CD4-positive, alpha-beta T cell treated with Interleukin-6 at 100 ng/mL for 8 hours (primary cell): ENCODE measurements around the gene MSH3.

Experiments
- DNase-seq: peaks from one replicate; pipeline ENCODE4 v3.0.0-alpha.2; 2020; ENCODE audit warnings: mixed read lengths, low spot score

The MSH3 gene

GRCh38 chr5:80654391-80655230 lies at the start of gene MSH3, which contains the start of gene DHFR:
TSS of gene MSH3 (plus strand) at chr5:80654652. CDS start at chr5:80654728, 76 bp downstream.
TSS of gene DHFR (minus strand) at chr5:80654983. CDS start at chr5:80654489, 494 bp downstream.
- peak; percentile 94 for DNase-seq

- DNase-seq = no peak
These were observed 47.1 kb upstream of the MSH3 start for GRCh38 chr5:80607343-80607742.

- DNase-seq = no peak
These were observed 46.6 kb upstream of the MSH3 start for GRCh38 chr5:80607832-80608231.

- DNase-seq = no peak
These were observed 45.7 kb upstream of the MSH3 start for GRCh38 chr5:80608731-80609130.

GRCh38 chr5:80609692-80610091 lies 44.8 kb upstream of the MSH3 start:
- no peak for DNase-seq

GRCh38 chr5:80615266-80615914 lies 39.1 kb upstream of the MSH3 start:
- DNase-seq = no peak

GRCh38 chr5:80618438-80618837 lies 36.0 kb upstream of the MSH3 start:
- no peak for DNase-seq

GRCh38 chr5:80619086-80619485 lies 35.4 kb upstream of the MSH3 start:
- no peak for DNase-seq

GRCh38 chr5:80620211-80620610 lies 34.2 kb upstream of the MSH3 start:
- no peak for DNase-seq

- no peak for DNase-seq
These were observed 31.7 kb upstream of the MSH3 start for GRCh38 chr5:80622756-80623155.

- DNase-seq = no peak
These were observed 30.5 kb upstream of the MSH3 start for GRCh38 chr5:80623999-80624398.

- DNase-seq = no peak
These were observed 29.2 kb upstream of the MSH3 start for GRCh38 chr5:80625230-80625629.

GRCh38 chr5:80629281-80629680 lies 25.2 kb upstream of the MSH3 start:
- no peak for DNase-seq

GRCh38 chr5:80631278-80632259 lies 22.9 kb upstream of the MSH3 start:
- no peak for DNase-seq

- no peak for DNase-seq
These were observed 21.8 kb upstream of the MSH3 start for GRCh38 chr5:80632700-80633099.

- DNase-seq = no peak
These were observed 20.3 kb upstream of the MSH3 start for GRCh38 chr5:80634193-80634592.

- no peak for DNase-seq
These were observed 13.1 kb upstream of the MSH3 start for GRCh38 chr5:80641353-80641752.

- DNase-seq = no peak
These were observed 9.6 kb upstream of the MSH3 start for GRCh38 chr5:80644900-80645299.

- DNase-seq = no peak
These were observed 7.5 kb upstream of the MSH3 start for GRCh38 chr5:80646926-80647325.

GRCh38 chr5:80653502-80653901 lies 950 bp upstream of the MSH3 start:
- no peak for DNase-seq

- DNase-seq = no peak
These were observed 430 bp upstream of the MSH3 start for GRCh38 chr5:80654054-80654390.

GRCh38 chr5:80655231-80655774 lies 851 bp downstream of the MSH3 start:
- DNase-seq = no peak
